Sciatic nerve (tissue), 2 donors: ENCODE results near the gene CTDSP2. TPM values are rescaled to one million over a fixed set of nuclear protein-coding genes. Genes with fewer than 3 reads are reported as not detected.
"Not testable (repeated sequence)": the region's sequence is repeated elsewhere in the genome, so short reads cannot be mapped to it uniquely, and the experiment has no call there.

ENCODE experiments used
- ATAC-seq: fragments of 200-7000 bp; cut with Tn5 transposase; one replicate; pipeline ENCODE4 v1.9.1; 2020; ENCODE audit warnings: mild to moderate bottlenecking, moderate library complexity
- DNase-seq: peaks from one replicate; pipeline ENCODE4 v3.0.0-alpha.2; 2020; ENCODE audit warnings: low spot score
- intact Hi-C: fragments of 100-400 bp; cut with DNase I; formaldehyde crosslinking; loops from one replicate; pipeline ENCODE4 v1.14.2; 2022
- microRNA-seq: library from miRNA; unstranded; fragments of <30 nt; microRNA quantifications from one replicate; pipeline ENCODE4 v1.2.0, GENCODE V29; 2020
- total RNA-seq: library from RNA; stranded (reverse); fragmentation: NEBNext Ultra II Directional; extraction: Animal tissue kit (Norgen Biotek cat#: 25700); gene quantifications from one replicate; pipeline ENCODE4 v1.2.1, GENCODE V29; 2021
- donor health status: DM: no; HTN: no; CAD: no.
- donor health status: DM: no; HTN: no; CAD: no.

The CTDSP2 gene
- total RNA-seq, 1 donor from 2014 or later, result 202 TPM

DNA sequence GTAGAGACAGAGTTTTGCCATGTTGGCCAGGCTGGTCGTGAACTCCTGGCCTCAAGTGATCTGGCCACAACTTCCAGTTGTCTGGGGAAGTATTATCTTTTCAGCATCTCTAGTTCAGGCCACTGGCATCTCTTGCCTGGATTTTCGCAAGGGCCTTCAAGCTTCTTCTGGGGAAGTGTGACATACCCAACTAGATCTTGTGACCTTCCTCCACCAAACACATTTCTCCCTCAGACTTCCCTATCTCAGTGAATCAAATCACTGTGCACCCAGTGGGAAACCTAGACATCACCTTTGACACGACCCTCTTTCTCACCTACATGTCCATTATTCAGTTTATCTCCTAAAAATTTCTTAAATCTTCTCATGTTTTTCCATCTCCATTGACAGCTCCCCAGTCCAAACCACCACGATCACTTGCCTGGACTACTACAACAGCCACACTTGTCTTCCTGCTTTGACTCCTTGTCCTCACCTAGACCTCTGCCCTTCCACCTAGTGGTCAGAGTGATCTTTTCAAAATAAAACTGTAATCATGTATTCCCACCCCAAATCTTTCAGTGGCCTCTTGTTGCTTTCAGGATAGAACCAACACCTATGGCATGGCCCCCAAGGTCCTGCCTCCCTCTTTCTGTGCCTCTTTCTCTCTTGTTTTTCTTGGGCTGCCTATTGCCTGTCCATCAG lies 70.8 kb downstream of the CTDSP2 start:
- intact Hi-C loops, result no loop called here
- no peak for ATAC-seq
- no peak for DNase-seq

DNA sequence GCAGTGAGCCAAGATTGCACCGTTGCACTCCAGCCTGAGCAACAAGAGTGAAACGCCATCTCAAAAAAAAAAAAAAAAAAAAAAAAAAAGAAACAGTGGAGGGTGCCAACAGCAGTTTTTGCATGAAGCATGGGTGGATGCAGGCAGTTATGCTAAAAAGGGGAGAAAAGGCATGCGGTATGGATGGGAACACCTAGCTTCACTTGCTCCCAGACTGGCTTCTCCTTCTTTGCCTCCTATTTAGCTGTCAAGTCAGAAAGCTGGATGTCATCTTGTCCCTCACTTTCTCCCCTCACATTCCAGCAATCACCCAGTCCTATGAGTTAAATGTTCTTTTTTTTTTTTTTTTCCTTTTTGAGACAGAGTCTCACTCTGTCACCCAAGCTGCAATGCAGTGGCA lies 71.5 kb downstream of the CTDSP2 start:
- no peak for DNase-seq
- intact Hi-C loops, result no loop called here
- ATAC-seq, result no peak

DNA sequence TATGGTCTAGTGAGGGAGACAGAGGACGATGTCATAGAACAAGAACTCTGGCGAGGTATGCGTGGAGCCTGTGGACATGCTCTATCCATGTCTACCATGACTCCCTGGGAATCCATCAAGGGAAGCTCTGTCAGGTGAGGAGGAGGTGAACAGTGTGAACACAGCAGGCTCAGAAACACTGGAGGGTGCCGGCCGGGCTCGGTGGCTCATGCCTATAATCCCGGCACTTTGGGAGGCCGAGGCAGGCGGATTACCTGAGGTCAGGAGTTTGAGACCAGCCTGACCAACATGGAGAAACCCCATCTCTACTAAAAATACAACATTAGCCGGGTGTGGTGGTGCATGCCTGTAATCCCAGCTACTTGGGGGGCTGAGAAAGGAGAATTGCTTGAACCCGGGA lies 71.9 kb downstream of the CTDSP2 start:
- intact Hi-C loops, ATAC-seq, DNase-seq: not testable (repeated sequence)

DNA sequence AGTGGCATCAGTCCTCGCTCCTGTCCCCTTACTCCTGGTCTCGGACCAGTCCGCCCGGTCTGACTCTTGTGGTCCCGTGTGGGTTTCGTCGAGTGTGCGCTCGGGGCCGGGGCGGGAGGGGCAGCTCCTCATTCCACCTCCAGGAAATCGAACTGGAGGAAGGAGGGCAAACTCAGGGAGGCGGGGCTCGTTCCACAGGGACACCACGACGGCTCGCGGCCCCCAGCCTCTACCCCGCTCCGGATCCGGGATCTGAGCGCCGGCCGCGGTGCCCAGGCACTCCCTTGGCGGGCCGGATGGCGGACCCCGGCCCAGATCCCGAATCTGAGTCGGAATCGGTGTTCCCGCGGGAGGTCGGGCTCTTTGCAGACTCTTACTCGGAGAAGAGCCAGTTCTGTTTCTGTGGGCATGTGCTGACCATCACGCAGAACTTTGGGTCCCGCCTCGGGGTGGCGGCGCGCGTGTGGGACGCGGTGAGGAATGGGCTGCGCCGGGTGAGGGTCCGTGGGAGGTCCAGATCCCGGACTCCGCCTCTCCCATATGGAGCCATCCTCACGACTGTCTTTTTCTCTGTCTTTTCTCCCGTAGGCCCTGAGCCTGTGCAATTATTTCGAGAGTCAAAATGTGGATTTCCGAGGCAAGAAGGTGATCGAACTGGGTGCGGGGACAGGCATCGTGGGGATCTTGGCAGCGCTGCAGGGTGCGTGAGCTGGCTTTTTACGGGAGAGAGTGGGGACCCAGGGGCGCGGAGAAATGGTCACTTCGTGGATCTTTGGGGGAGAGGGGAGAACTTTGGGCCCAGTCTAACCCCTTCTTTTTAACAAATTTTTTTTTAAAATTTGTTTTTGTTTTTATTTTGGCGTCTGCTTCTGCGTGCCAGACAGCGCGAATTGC lies 73.9 kb downstream of the CTDSP2 start, which contains the start of gene EEF1AKMT3:
TSS of gene EEF1AKMT3 (plus strand) at position 186 of the 894 bp plus-strand sequence. CDS start at position 297, 111 bp downstream.
- peak; percentile 79 for ATAC-seq
- DNase-seq, result peak; percentile 83
- intact Hi-C loops, result no loop called here

DNA sequence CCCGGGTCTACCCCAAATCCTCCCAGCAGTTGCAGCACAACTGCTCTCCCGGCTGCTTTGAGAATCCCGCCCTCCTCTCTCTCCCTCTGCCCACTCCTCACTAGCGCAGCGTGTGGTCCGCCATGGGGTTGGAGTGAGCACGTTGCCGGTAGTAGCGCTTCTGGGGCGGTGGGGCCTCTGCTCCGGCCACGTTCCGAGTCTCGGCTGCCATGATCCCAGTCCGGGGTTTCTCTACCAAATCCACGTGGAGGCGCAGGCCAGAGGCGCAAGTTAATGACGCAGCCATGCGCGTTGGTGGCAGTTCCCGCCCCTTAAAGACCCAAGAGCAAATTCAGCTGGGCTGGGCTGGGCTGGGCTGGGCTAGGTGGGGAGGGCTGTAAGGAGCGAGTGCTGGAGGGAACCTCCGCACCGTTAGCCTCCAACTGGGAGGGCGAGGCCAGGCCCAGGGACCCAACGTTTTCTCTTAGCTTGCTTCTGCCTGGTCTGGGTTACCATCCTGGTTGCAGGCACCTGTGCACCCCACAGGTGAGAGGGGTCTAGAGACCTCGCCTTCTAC lies 74.6 kb downstream of the CTDSP2 start, which contains the start of gene METTL1:
TSS of gene METTL1 (minus strand) at position 233 of the 556 bp plus-strand sequence. CDS start at position 211, 22 bp downstream.
- intact Hi-C loops, result no loop called here
- DNase-seq (peak; percentile 95), ATAC-seq (peak; percentile 98)

DNA sequence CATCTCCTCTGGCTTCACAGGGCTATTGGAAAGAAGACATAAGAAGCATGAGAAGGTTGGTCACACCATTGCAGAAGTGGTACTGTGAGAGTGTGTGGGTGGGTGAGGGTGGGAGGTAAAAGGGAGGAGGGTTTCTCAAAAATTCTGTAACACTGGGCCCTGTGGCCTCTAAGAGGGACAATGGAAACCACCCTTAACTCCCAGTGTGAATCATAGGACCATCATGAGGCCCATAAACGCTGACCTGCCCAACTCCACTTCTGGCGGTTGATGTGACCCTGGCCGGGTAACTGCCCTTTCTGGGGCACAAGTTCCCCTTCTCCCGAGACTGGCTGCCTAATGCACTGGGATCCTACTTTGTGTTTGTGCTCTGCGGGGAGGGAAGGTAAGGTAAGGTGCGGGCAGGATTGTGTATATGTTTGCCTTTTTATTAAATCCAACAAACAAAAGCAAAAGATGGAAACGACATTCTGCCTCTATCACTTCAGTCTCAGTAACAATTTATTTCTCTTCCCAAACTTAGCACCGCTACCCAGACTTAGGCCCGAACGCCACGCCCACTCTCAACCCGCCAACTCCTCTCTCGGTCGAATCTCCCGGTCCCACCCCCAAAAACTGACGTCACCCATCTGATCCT lies 75.2 kb downstream of the CTDSP2 start:
- DNase-seq, result peak; percentile 94
- intact Hi-C loops, result no loop called here
- peak; percentile 88 for ATAC-seq

DNA sequence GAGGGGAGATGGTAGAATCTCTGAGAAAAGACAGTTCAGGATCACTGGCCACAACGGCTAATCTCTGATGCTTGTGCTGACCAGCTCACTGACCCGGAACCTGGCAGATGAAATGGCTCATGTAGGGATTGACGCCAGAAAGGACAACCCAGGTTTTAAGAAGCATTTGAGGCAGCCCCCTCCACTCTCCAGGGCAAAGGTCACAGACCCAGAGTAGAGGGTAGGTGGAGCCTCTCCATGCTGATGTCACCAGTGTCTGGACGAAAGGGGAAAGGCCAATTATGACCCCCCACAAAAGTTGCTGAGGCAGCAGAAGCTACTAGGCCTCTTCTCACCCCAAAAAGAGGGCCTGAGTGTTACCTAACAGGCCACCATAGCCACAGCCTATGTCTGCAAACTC lies 75.8 kb downstream of the CTDSP2 start:
- intact Hi-C loops, result no loop called here
- DNase-seq (no peak), ATAC-seq (no peak)

Small RNA genes lying within 50 kb of the gene (microRNA-seq; reads per million reads assigned to microRNA genes)
- 59.7 reads per million, percentile 51 among the genes with 10 or more reads in this experiment for gene MIR26A2

Other genes starting within 250 kb of the CTDSP2 start
- gene DTX3, start 241.9 kb downstream of the CTDSP2 start, total RNA-seq, result 42.9 TPM
- gene ARHGEF25, start 235.3 kb downstream of the CTDSP2 start, total RNA-seq, result 61.3 TPM
- gene B4GALNT1, start 213.5 kb downstream of the CTDSP2 start, total RNA-seq, result 16.6 TPM
- 230 TPM for gene OS9, start 152.6 kb downstream of the CTDSP2 start, total RNA-seq
- 4.0 TPM for gene AGAP2, start 108.0 kb downstream of the CTDSP2 start, total RNA-seq
- 37.1 TPM for gene TSPAN31, start 101.7 kb downstream of the CTDSP2 start, total RNA-seq
- 54.0 TPM for gene CDK4, start 94.4 kb downstream of the CTDSP2 start, total RNA-seq
- gene MARCHF9, start 91.6 kb downstream of the CTDSP2 start, total RNA-seq, result 10.6 TPM
- 0.98 TPM for gene CYP27B1, start 79.7 kb downstream of the CTDSP2 start, total RNA-seq
- gene METTL1, start 74.6 kb downstream of the CTDSP2 start, total RNA-seq, result 13.4 TPM
- 11.8 TPM for gene EEF1AKMT3, start 74.1 kb downstream of the CTDSP2 start, total RNA-seq
- 14.6 TPM for gene TSFM, start 63.9 kb downstream of the CTDSP2 start, total RNA-seq
- gene AVIL, start 28.0 kb downstream of the CTDSP2 start, total RNA-seq, result 7.3 TPM
- gene ATP23, start 94.8 kb upstream of the CTDSP2 start, total RNA-seq, result 8.5 TPM